AG10803 (cell line): ENCODE results near the gene RPGRIP1L.

ENCODE experiments used
- DNase-seq: peaks from one replicate; pipeline ENCODE4 v3.0.0; 2010; ENCODE audit warnings: low read depth
- H3K4me3 ChIP-seq: 2 replicates; pipeline ENCODE4 v1.5.1; 2011; ENCODE audit warnings: mild to moderate bottlenecking, low read length, control low read depth
- TF ChIP-seq, protein P1 (sequence below): conservative IDR thresholded peaks from 2 replicates; pipeline ENCODE4 v1.5.1; 2011; ENCODE audit warnings: mild to moderate bottlenecking, low read length, control low read depth, inconsistent platforms

RPGRIP1L gene

DNA sequence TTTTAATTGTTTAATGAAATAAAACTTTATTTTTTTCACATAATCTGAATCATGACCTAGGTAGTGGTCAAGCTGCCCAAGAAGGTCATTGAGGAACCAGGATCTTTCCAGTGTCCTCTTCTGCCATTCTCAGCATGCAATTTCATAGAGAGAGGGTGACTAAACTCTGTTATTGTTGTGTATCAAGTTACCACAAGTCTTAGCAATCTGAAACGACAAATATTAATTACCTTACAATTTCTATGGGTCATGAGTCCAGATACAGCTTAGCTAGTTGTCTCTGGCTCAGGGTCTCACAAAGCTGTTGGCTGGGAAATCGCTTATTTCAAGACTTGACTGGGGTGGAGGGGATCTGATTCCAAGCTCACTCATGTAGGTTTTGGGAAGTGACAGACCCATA, 37.9 kb upstream of the RPGRIP1L start:
- no peak overlapping the region for H3K4me3 ChIP-seq
- DNase-seq = no peak
- TF ChIP-seq, protein P1, sequence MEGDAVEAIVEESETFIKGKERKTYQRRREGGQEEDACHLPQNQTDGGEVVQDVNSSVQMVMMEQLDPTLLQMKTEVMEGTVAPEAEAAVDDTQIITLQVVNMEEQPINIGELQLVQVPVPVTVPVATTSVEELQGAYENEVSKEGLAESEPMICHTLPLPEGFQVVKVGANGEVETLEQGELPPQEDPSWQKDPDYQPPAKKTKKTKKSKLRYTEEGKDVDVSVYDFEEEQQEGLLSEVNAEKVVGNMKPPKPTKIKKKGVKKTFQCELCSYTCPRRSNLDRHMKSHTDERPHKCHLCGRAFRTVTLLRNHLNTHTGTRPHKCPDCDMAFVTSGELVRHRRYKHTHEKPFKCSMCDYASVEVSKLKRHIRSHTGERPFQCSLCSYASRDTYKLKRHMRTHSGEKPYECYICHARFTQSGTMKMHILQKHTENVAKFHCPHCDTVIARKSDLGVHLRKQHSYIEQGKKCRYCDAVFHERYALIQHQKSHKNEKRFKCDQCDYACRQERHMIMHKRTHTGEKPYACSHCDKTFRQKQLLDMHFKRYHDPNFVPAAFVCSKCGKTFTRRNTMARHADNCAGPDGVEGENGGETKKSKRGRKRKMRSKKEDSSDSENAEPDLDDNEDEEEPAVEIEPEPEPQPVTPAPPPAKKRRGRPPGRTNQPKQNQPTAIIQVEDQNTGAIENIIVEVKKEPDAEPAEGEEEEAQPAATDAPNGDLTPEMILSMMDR = no peak

DNA sequence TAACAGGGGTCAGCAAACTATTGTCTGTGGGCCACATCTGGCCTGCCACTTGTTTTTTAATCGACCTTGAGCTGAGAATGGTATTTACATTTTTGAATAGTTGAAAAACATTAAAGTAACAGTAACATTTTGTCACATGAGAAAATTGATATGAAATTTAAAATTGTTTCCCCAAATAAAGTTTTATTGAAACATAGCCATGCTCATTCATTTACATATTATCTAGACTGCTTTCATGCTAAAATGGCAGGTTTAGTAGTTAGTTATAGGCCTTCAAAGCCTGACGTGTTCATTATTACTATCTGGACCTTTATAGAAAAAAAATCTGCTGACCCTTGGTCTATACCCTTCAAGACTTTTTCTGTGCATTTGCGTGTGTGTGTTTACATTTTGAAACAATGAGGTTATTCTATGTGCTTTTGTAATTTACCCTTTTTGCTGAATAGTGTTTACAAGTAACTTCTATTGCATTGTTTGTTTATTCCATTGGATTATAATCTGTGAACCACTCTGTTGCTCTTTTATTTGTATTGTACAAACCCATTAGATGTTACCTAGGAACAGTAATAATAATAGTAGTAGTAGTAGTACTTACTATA, 37.4 kb upstream of the RPGRIP1L start:
- no peak overlapping the region for H3K4me3 ChIP-seq
- TF ChIP-seq, protein P1 = no peak
- DNase-seq = no peak

DNA sequence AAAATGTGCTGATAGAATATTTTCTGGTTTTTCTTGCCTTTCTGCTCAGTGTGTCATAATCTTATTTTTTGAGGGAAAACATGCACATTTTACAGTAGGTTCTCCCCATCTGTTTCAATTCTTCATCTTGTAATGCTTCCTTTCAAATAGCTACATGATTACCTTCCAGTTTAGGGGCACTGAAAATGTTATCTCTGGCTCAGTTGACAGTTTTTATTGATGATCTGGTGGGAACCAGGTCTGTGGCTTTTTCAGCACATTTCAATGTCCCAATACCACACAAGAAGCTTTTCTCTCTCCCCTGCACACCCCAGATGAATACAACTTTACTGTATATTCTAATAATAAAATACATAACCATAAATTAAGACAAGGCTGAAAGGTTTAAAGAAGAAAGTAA, 36.8 kb upstream of the RPGRIP1L start:
- peak; percentile 45 for DNase-seq
- H3K4me3 ChIP-seq = no peak overlapping the region
- TF ChIP-seq, protein P1 = no peak

- H3K4me3 ChIP-seq = no peak overlapping the region
- TF ChIP-seq, protein P1 = no peak
- no peak for DNase-seq
Observed at GRCh38 chr16:53737552-53737951, 33.9 kb upstream of the RPGRIP1L start.

GRCh38 chr16:53736297-53736696, 32.6 kb upstream of the RPGRIP1L start:
- TF ChIP-seq, protein P1 = no peak
- no peak overlapping the region for H3K4me3 ChIP-seq
- no peak for DNase-seq

- no peak for DNase-seq
- TF ChIP-seq, protein P1 = no peak
- no peak overlapping the region for H3K4me3 ChIP-seq
Observed at GRCh38 chr16:53734908-53735307, 31.2 kb upstream of the RPGRIP1L start.

- TF ChIP-seq, protein P1 = no peak
- H3K4me3 ChIP-seq = no peak overlapping the region
- peak; percentile 31 for DNase-seq
Observed at GRCh38 chr16:53732296-53732929, 28.8 kb upstream of the RPGRIP1L start.
